HG03432 (cell line): ENCODE measurements around the gene KRT1.

Experiments used
- ATAC-seq: cut with Tn5 transposase; IDR thresholded peaks from one replicate; pipeline ENCODE4 v1.9.1; 2021; ENCODE audit warnings: mild to moderate bottlenecking, moderate library complexity; ENCODE audit not compliant: unreplicated experiment

The KRT1 gene

GRCh38 chr12:52699373-52699772 is 19.2 kb upstream of the KRT1 start:
- ATAC-seq = no peak

- ATAC-seq = no peak
Observed at GRCh38 chr12:52698651-52699340, 18.6 kb upstream of the KRT1 start.

- no peak for ATAC-seq
Observed at GRCh38 chr12:52697058-52697582, 16.9 kb upstream of the KRT1 start.

- ATAC-seq = no peak
Observed at GRCh38 chr12:52696588-52696987, 16.4 kb upstream of the KRT1 start.

GRCh38 chr12:52695039-52695438 is 14.8 kb upstream of the KRT1 start:
- no peak for ATAC-seq

GRCh38 chr12:52694151-52694550 is 13.9 kb upstream of the KRT1 start:
- ATAC-seq = no peak

GRCh38 chr12:52693261-52693660 is 13.1 kb upstream of the KRT1 start:
- no peak for ATAC-seq

- ATAC-seq = no peak
Observed at GRCh38 chr12:52692254-52692653, 12.0 kb upstream of the KRT1 start.

GRCh38 chr12:52691841-52692150 is 11.6 kb upstream of the KRT1 start:
- no peak for ATAC-seq

GRCh38 chr12:52691076-52691840 is 11.1 kb upstream of the KRT1 start:
- ATAC-seq = no peak

GRCh38 chr12:52690351-52691075 is 10.3 kb upstream of the KRT1 start:
- no peak for ATAC-seq

- ATAC-seq = no peak
Observed at GRCh38 chr12:52689936-52690335, 9.7 kb upstream of the KRT1 start.

GRCh38 chr12:52689239-52689638 is 9.0 kb upstream of the KRT1 start:
- ATAC-seq = no peak

- no peak for ATAC-seq
Observed at GRCh38 chr12:52688481-52688880, 8.3 kb upstream of the KRT1 start.

- no peak for ATAC-seq
Observed at GRCh38 chr12:52687497-52688385, 7.5 kb upstream of the KRT1 start.

GRCh38 chr12:52686756-52687487 is 6.7 kb upstream of the KRT1 start:
- no peak for ATAC-seq

- no peak for ATAC-seq
Observed at GRCh38 chr12:52686063-52686462, 5.9 kb upstream of the KRT1 start.

- no peak for ATAC-seq
Observed at GRCh38 chr12:52685406-52685890, 5.2 kb upstream of the KRT1 start.

GRCh38 chr12:52684431-52684830 is 4.2 kb upstream of the KRT1 start:
- no peak for ATAC-seq
